Measurements from ENCODE around the gene TEKT4.
"Not testable (repeated sequence)": the region's sequence is repeated elsewhere in the genome, so short reads cannot be mapped to it uniquely, and the experiment has no call there.

Gene TEKT4

GRCh38 chr2:94874277-94874997, 3.2 kb downstream of the TEKT4 start:
- H3K4me1 ChIP-seq (ENCODE audit: insufficient read depth, insufficient read length), result peaks cover 15% of the 10 kb centered on the region
- H3K36me3 ChIP-seq (ENCODE audit: insufficient read depth, insufficient read length, low read length), result no peaks in the 10 kb centered on the region
- peak overlapping the region; percentile 34 for H3K9ac ChIP-seq (ENCODE audit: insufficient read length, low read depth)
- TF ChIP-seq ZNF274 (IDR thresholded peaks at IDR 0.05; ENCODE audit: low read depth, low read length), result no peak
- no peak for TF ChIP-seq YY1 (IDR thresholded peaks at IDR 0.05; ENCODE audit: insufficient read depth, insufficient read length)
- TF ChIP-seq SUZ12 (IDR thresholded peaks at IDR 0.05; ENCODE audit: extremely low read depth, insufficient read depth, insufficient read length), result no peak
- peak; percentile 46 for DNase-seq (ENCODE audit: low read depth, low spot score)
- peaks cover 46% of the 10 kb centered on the region for H3K27me3 ChIP-seq (ENCODE audit: insufficient read depth, insufficient read length)
- peaks cover 10% of the 10 kb centered on the region; the same call in 1 of the 2 replicates for H3K9me3 ChIP-seq (ENCODE audit: insufficient read depth, low read length)
- H3K4me3 ChIP-seq (ENCODE audit: insufficient read length, low read depth), result no peak overlapping the region

GRCh38 chr2:94875064-94875819, 4.0 kb downstream of the TEKT4 start:
- H3K27me3 ChIP-seq (ENCODE audit: insufficient read depth, insufficient read length), result peaks cover 38% of the 10 kb centered on the region
- H3K4me3 ChIP-seq (ENCODE audit: insufficient read length, low read depth), result no peak overlapping the region
- H3K36me3 ChIP-seq (ENCODE audit: insufficient read depth, insufficient read length, low read length), result no peaks in the 10 kb centered on the region
- no peak for TF ChIP-seq ZNF274 (IDR thresholded peaks at IDR 0.05; ENCODE audit: low read depth, low read length)
- TF ChIP-seq SUZ12 (IDR thresholded peaks at IDR 0.05; ENCODE audit: extremely low read depth, insufficient read depth, insufficient read length), result no peak
- no peak for TF ChIP-seq YY1 (IDR thresholded peaks at IDR 0.05; ENCODE audit: insufficient read depth, insufficient read length)
- peaks cover 10% of the 10 kb centered on the region; the same call in 1 of the 2 replicates for H3K9me3 ChIP-seq (ENCODE audit: insufficient read depth, low read length)
- no peak overlapping the region for H3K9ac ChIP-seq (ENCODE audit: insufficient read length, low read depth)
- DNase-seq (ENCODE audit: low read depth, low spot score), result no peak
- peaks cover 16% of the 10 kb centered on the region for H3K4me1 ChIP-seq (ENCODE audit: insufficient read depth, insufficient read length)

DNA sequence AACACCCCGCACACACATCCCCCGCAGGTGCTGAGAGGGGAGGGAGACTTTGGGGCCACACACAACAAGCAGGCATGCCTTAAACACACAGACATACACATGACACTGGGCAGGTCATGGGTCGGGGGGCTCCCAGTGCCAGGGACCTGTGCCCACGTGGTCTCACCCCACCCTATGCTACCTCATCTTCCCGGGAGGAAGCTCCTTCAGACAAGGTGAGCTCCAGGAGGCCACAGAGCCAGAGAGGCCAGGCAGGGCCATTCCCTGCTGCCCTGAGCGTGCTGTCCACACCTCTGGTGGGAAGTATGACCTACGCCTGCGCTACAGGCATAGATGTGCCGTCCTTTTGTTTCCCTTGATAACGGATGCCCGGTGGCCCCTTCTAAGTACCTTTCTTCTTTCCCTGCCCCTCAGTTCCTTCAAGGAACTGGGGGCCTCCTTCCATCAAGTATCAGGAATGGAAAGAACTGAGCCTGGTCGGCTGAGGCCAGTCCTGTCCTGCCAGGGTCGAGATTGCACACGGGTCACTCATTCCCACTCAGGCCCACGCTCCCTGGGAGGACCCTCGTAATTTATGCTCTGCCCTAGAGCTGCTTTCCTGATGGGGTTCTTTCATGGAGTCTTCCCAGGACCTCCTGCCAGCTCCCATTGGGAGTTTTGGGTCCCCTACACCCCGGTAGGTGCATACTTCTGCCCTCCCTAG, 4.7 kb downstream of the TEKT4 start:
- DNase-seq (ENCODE audit: low read depth, low spot score), result no peak
- no peak overlapping the region for H3K9ac ChIP-seq (ENCODE audit: insufficient read length, low read depth)
- H3K9me3 ChIP-seq (ENCODE audit: insufficient read depth, low read length), result peaks cover 10% of the 10 kb centered on the region; the same call in 1 of the 2 replicates
- no peak overlapping the region for H3K4me3 ChIP-seq (ENCODE audit: insufficient read length, low read depth)
- TF ChIP-seq ZNF274 (IDR thresholded peaks at IDR 0.05; ENCODE audit: low read depth, low read length) (no peak), YY1 (IDR thresholded peaks at IDR 0.05; ENCODE audit: insufficient read depth, insufficient read length) (no peak)
- H3K27me3 ChIP-seq (ENCODE audit: insufficient read depth, insufficient read length), result peaks cover 32% of the 10 kb centered on the region
- H3K36me3 ChIP-seq (ENCODE audit: insufficient read depth, insufficient read length, low read length), result no peaks in the 10 kb centered on the region
- peaks cover 15% of the 10 kb centered on the region for H3K4me1 ChIP-seq (ENCODE audit: insufficient read depth, insufficient read length)

DNA sequence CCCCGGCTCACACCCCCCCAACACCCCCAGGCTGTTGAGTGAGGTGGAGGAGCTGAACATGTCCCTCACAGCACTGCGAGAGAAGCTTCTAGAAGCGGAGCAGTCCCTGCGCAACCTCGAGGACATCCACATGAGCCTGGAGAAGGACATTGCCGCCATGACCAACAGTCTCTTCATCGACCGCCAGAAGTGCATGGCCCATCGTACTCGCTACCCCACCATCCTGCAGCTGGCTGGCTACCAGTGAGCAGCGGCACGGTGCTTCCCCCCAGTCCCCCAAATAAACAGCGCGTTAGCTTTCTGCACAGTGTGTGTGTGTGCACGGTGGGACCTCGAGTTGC, 5.3 kb downstream of the TEKT4 start:
- Histone ChIP-seq H3K27me3 (ENCODE audit: insufficient read depth, insufficient read length) (peaks cover 27% of the 10 kb centered on the region), H3K4me3 (ENCODE audit: insufficient read length, low read depth) (no peak overlapping the region), H3K9ac (ENCODE audit: insufficient read length, low read depth) (no peak overlapping the region), H3K9me3 (ENCODE audit: insufficient read depth, low read length) (peaks cover 10% of the 10 kb centered on the region; the same call in 1 of the 2 replicates), H3K4me1 (ENCODE audit: insufficient read depth, insufficient read length) (peaks cover 13% of the 10 kb centered on the region), H3K36me3 (ENCODE audit: insufficient read depth, insufficient read length, low read length) (no peaks in the 10 kb centered on the region)
- TF ChIP-seq SUZ12 (IDR thresholded peaks at IDR 0.05; ENCODE audit: extremely low read depth, insufficient read depth, insufficient read length), result no peak
- TF ChIP-seq YY1 (IDR thresholded peaks at IDR 0.05; ENCODE audit: insufficient read depth, insufficient read length), result no peak
- TF ChIP-seq ZNF274 (IDR thresholded peaks at IDR 0.05; ENCODE audit: low read depth, low read length), result no peak
- DNase-seq (ENCODE audit: low read depth, low spot score), result no peak

DNA sequence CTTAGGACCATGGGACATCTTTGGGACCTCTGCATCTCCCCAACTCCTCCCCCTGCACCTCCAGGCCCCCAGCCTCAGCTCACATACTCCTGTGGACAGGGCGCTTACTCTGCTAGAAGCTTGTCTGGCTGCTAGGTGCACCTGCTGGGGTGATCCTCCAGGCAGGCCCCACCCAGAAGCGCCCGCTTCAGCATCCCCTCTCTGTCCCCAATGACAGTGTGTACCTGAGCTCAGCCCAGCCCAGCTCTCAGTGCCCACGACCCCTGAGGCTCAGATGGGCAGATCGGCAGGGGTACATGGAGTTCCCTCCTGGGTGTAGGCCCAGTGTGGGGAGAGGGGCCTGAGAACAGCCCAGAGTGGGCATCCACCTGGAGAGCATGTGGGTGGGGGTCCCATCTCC, 5.9 kb downstream of the TEKT4 start:
- no peak overlapping the region for H3K9ac ChIP-seq (ENCODE audit: insufficient read length, low read depth)
- no peak overlapping the region for H3K4me3 ChIP-seq (ENCODE audit: insufficient read length, low read depth)
- H3K36me3 ChIP-seq (ENCODE audit: insufficient read depth, insufficient read length, low read length), result no peaks in the 10 kb centered on the region
- peaks cover 10% of the 10 kb centered on the region; the same call in 1 of the 2 replicates for H3K9me3 ChIP-seq (ENCODE audit: insufficient read depth, low read length)
- DNase-seq (ENCODE audit: low read depth, low spot score), result no peak
- H3K27me3 ChIP-seq (ENCODE audit: insufficient read depth, insufficient read length), result peaks cover 20% of the 10 kb centered on the region
- peaks cover 10% of the 10 kb centered on the region for H3K4me1 ChIP-seq (ENCODE audit: insufficient read depth, insufficient read length)
- TF ChIP-seq SUZ12 (IDR thresholded peaks at IDR 0.05; ENCODE audit: extremely low read depth, insufficient read depth, insufficient read length), result no peak
- no peak for TF ChIP-seq ZNF274 (IDR thresholded peaks at IDR 0.05; ENCODE audit: low read depth, low read length)
- no peak for TF ChIP-seq YY1 (IDR thresholded peaks at IDR 0.05; ENCODE audit: insufficient read depth, insufficient read length)

GRCh38 chr2:94878575-94878974, 7.3 kb downstream of the TEKT4 start:
- H3K9ac ChIP-seq (ENCODE audit: insufficient read length, low read depth); DNase-seq (ENCODE audit: low read depth, low spot score): not testable (repeated sequence)

More at GRCh38 chr2:94878575-94878974, 7.3 kb downstream of the TEKT4 start:
- not testable (repeated sequence) for H3K4me1 ChIP-seq (ENCODE audit: insufficient read depth, insufficient read length); H3K9me3 ChIP-seq (ENCODE audit: insufficient read depth, low read length); H3K27me3 ChIP-seq (ENCODE audit: insufficient read depth, insufficient read length); H3K36me3 ChIP-seq (ENCODE audit: insufficient read depth, insufficient read length, low read length); H3K4me3 ChIP-seq (ENCODE audit: insufficient read length, low read depth)
